ENCODE results near the gene BICD2.

GRCh38 chr9:92740969-92741368 lies 23.7 kb downstream of the BICD2 start:
- TF ChIP-seq NFATC3 (CRISPR knock-in tag; IDR thresholded peaks at IDR 0.05) (no peak), CTCF (CRISPR knock-in tag; IDR thresholded peaks at IDR 0.05) (no peak), HOXA7 (CRISPR knock-in tag; IDR thresholded peaks at IDR 0.05) (no peak), USF2 (IDR thresholded peaks at IDR 0.05; ENCODE audit: low read depth, low read length) (no peak), USF2 (CRISPR knock-in tag; IDR thresholded peaks at IDR 0.05; ENCODE audit: borderline replicate concordance) (no peak), RBAK (CRISPR knock-in tag; IDR thresholded peaks at IDR 0.05) (no peak), ZNF567 (CRISPR knock-in tag; IDR thresholded peaks at IDR 0.05; ENCODE audit: borderline replicate concordance) (no peak), YEATS4 (CRISPR knock-in tag; IDR thresholded peaks at IDR 0.05; ENCODE audit: borderline replicate concordance) (no peak)

Measured in HepG2 (cell line).